HG03442 (cell line): ENCODE measurements around the gene SYVN1.

ENCODE experiments used
- ATAC-seq: cut with Tn5 transposase; IDR thresholded peaks from one replicate; pipeline ENCODE4 v1.9.1; 2021; ENCODE audit warnings: mild to moderate bottlenecking, moderate library complexity; ENCODE audit not compliant: unreplicated experiment

Gene SYVN1

GRCh38 chr11:65095974-65096806, 38.1 kb downstream of the SYVN1 start, which contains the start of gene VPS51:
Gene VPS51, plus strand, starts transcription at chr11:65096214. Its CDS starts 37 bp downstream, at chr11:65096251.
- peak; percentile 75 for ATAC-seq

DNA sequence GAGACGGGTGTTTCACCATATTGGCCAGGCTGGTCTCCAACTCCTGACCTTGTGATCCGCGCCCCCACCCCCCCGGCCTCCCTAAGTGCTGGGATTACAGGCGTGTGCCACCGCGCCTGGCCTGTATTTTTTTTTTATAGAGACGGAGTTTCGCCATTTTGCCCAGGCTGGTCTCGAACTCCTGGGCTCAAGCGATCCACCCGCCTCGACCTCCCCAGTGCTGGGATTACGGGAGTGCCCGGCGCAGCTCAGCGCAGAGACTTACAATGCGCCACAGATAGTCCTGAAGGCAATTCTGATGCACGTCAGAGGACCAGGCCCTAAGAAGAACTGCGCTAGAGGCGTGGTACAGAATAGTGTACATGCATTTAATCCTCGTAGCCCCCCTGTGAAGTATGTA, 38.9 kb downstream of the SYVN1 start:
- no peak for ATAC-seq

- no peak for ATAC-seq
Observed at GRCh38 chr11:65090628-65091027, 43.7 kb downstream of the SYVN1 start.

- ATAC-seq = no peak
Observed at GRCh38 chr11:65089621-65090020, 44.7 kb downstream of the SYVN1 start.

GRCh38 chr11:65087827-65088226, 46.5 kb downstream of the SYVN1 start:
- no peak for ATAC-seq

DNA sequence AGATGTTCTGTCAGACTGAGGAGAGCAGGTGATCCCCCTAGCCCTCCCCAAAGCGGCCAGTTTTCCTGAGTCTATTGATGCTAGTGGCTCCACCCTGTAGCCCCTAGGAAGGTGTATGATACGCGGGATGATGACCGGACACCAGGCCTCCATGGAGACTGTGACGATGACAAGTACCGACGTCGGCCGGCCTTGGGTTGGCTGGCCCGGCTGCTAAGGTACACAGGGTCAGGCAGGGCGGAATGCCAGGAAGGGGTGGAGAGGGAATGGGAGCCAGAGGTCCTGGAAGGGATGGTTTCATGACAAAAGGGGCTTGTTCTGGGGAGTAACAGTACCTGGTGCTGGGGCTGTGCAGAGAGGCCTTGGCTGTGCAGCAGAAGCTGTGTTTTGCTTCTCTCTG, 47.1 kb downstream of the SYVN1 start:
- ATAC-seq = no peak

DNA sequence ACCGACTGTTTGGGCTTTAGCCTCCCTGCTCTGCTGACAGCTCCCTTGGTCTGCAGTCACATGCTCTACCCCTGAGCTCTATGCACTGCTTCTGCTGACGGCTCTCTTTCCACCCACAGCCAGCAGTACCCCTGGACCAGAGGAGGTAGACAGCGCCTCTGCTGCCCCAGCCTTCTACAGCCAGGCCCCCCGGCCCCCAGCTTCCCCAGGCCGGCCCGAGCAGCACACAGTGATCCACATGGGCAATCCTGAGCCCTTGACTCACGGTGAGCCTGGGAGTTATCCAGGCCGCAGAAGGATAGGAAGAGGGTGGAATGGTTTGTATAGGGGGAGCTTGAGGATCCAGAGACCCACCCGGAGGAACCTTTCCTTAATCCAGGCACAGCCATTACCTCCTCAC, 47.5 kb downstream of the SYVN1 start:
- ATAC-seq = no peak

DNA sequence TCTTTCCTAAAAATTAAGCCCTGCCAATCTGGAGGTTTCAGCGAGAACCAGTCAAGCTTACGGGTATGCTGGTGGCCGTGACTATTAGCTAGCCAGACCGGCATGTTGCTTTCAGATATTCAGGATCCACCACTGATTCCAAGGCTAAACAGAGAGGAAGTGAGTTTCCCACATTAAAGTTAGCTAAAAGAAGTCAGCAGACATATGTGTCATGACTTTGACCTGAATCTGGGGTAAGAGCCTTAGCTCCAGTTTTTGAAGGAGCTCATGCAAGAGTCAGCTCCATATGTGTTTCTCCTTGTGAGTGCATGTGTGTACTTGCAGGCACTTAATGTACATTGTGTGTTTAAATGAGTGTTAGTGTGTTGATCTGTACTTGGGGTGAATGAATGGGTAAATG, 48.9 kb downstream of the SYVN1 start:
- ATAC-seq = no peak

- no peak for ATAC-seq
Observed at GRCh38 chr11:65084598-65085375, 49.5 kb downstream of the SYVN1 start.

DNA sequence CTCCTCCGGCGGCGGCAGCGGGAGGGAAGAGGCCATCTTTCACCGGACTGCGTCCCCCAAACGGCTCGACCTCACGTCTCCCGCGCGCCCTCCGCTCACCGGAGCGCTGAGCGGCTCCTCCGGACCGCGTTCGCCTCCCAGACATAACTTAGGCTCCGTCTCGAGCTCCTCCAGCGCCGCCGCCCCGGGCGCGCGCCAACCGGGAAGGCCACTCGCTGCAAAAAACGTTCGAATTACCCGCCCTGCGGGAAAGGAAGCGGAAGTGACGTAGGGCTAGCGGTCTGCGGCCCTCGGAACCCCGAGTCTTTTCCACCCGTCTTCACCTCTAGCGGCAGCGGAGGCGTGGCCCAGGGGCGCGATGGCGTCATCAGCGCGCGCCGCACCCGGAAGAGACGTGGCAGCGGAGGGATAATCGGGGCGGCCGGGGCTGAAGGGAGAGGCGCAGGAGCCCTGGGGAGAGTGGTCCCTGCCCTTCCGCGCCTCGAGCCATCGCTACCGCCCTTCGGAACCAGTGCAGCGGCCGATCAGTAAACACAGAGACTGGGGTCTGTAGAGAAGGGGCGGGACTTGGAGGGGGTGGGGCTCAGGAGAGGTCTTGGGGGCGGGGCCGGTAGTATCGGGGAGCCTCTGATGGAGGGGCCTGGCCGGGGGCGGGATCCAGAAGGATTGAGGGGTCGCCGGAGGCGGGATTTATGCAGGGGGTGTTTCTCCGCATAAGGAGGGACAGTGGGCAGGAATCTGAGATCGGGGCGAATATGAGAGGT, 50.3 kb downstream of the SYVN1 start, which contains the start of the genes CDCA5 and ZFPL1:
TSS of gene CDCA5 (minus strand) at position 207 of the 764 bp plus-strand sequence. CDS start at position 145, 62 bp downstream.
TSS of gene ZFPL1 (plus strand) at position 389 of the 764 bp plus-strand sequence. CDS start 477 bp downstream, outside the sequence.
- ATAC-seq = peak; percentile 71

DNA sequence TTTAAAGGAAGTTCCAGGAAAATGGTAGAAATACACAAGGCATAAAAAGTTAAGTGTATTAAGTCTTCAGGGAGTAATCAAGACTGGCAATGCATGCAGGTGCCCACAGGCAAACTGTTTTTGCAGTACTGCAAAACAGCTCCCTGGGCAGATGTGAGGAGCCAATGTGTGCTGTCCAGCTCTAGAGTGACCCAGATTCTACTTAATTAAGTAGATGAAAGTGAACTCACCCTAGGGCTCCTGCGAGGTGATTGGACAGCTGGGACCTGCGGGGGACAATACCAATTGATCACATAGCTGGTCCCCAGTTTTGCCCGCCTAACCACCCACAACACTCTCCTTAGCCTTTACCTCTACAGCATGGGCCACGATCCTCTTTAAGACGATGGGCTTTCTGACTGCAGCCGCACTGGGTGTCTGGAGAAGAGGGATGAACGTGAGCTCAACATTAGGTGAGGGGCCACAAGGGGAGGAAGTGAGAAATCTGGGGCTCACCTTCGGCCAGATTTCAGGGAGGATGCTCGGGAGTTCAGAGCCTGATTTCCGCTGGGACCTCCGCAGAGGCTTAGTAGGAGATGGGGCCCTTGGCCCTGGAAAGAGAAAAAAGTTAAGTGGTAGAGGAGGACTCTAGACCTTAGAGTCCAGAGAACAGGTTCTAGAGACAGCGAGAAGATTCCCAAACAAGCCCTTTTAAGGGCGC, 51.0 kb downstream of the SYVN1 start:
- ATAC-seq = peak; percentile 16

- no peak for ATAC-seq
Observed at GRCh38 chr11:65078786-65079342, 55.5 kb downstream of the SYVN1 start.

- no peak for ATAC-seq
Observed at GRCh38 chr11:65078151-65078550, 56.2 kb downstream of the SYVN1 start.

GRCh38 chr11:65077451-65077850, 56.9 kb downstream of the SYVN1 start:
- no peak for ATAC-seq
